Activated CD4-positive, alpha-beta T cell treated with anti-CD3 and anti-CD28 coated beads for 36 hours (primary cell): ENCODE measurements around the gene NTM. TPM values are rescaled to one million over a fixed set of nuclear protein-coding genes. Genes with fewer than 3 reads are reported as not detected.

Experiments used
- ATAC-seq: fragments of 200-7000 bp; cut with Tn5 transposase; one replicate; pipeline ENCODE4 v1.10.0; 2021; ENCODE audit warnings: mild to moderate bottlenecking, moderate library complexity
- CTCF ChIA-PET: fragments of 350-600 bp; sonication (Branson Sonifier 250); formaldehyde crosslinking; loops from one replicate; lab custom pipeline; 2021; ENCODE audit warnings: antibody characterized with exemption; lab: Charles Lee
- POLR2A ChIA-PET: fragments of 350-600 bp; sonication (Branson Sonifier 250); formaldehyde crosslinking; loops from one replicate; lab custom pipeline; 2021; ENCODE audit warnings: antibody characterized with exemption, inconsistent platforms; lab: Charles Lee
- DNase-seq: peaks from one replicate; pipeline ENCODE4 v3.0.0-alpha.2; 2020
- H3K27ac Mint-ChIP-seq: one replicate; pipeline ENCODE4 v1.8.0; 2021; ENCODE audit warnings: mixed read lengths
- H3K27me3 Mint-ChIP-seq: one replicate; pipeline ENCODE4 v1.8.0; 2021; ENCODE audit warnings: mixed read lengths
- H3K36me3 Mint-ChIP-seq: one replicate; pipeline ENCODE4 v1.8.0; 2021; ENCODE audit warnings: low read depth, mixed read lengths
- H3K4me1 Mint-ChIP-seq: one replicate; pipeline ENCODE4 v1.8.0; 2021; ENCODE audit warnings: mixed read lengths
- H3K4me3 Mint-ChIP-seq: one replicate; pipeline ENCODE4 v1.8.0; 2021; ENCODE audit warnings: mild to moderate bottlenecking, moderate library complexity, mixed read lengths
- H3K9me3 Mint-ChIP-seq: one replicate; pipeline ENCODE4 v1.8.0; 2021; ENCODE audit warnings: low read depth, mixed read lengths
- intact Hi-C, 2 experiments: fragments of 100-400 bp; cut with DNase I in 1 of 2; cut with micrococcal nuclease in 1 of 2; formaldehyde crosslinking; loops; one replicate each; pipeline versions ENCODE4 v1.14.2 to v1.15.1; 2022 to 2024; cut with DNase I, micrococcal nuclease
- total RNA-seq, 2 experiments: library from RNA; stranded (reverse); gene quantifications; one replicate each; pipeline ENCODE4 v1.2.3, GENCODE V29; 2021

The NTM gene
- total RNA-seq, 2 experiments from 2014 or later = not detected

DNA sequence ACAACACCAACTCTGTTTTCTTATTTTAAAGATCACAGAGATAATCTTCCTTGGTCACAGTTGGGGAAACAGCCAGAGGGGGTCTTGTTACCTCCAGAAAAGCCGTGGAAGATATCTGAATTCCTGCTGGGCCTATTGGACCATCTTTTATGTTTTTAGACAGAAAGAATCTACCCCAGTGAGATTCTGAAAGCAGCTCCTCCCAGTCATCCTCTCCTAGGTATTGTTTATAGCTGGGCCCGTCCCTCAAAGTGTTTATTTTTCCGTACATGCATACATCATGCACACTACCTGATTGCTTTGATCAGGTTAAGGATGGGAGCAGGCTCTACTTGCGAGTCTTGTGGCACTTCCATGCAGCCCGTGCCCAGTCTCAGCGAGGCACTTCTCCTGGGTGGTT, 742.4 kb downstream of the NTM start:
- peaks cover 2% of the 10 kb centered on the region for H3K9me3 Mint-ChIP-seq
- DNase-seq (no peak), ATAC-seq (no peak)
- ChIA-PET POLR2A (no interaction called here), CTCF (no interaction called here)
- H3K36me3 Mint-ChIP-seq = no peaks in the 10 kb centered on the region
- H3K4me3 Mint-ChIP-seq = no peak overlapping the region
- no peak overlapping the region for H3K27ac Mint-ChIP-seq
- H3K4me1 Mint-ChIP-seq = no peaks in the 10 kb centered on the region
- no peaks in the 10 kb centered on the region for H3K27me3 Mint-ChIP-seq
- intact Hi-C loops = no loop called here

DNA sequence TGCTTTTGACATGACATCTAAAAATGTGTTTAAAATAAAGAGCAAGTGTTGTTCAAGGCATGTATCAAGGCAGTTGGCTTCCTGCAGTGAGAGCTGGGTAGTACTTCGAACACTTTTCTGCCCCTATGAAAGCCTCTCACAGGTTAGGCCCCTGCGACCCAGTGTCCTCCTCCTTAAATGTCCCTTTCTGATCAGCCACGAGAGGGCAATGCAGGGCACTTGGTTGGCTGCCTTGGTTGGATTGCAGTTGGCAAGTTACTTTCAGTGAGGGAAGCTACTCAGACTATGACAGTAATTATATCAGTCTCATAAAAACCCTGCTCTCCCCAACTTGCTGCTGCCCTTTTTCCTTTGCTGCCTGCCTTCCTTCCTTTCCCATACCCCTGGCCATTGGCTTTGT, 743.8 kb downstream of the NTM start:
- H3K9me3 Mint-ChIP-seq = no peaks in the 10 kb centered on the region
- H3K36me3 Mint-ChIP-seq = no peaks in the 10 kb centered on the region
- CTCF ChIA-PET = interaction anchor here (0.6 to 1.1 kb wide), 5 partner anchors 133 to 827 kb away, joined by 3 to 4 read pairs (median 3); no protein-coding TSS in a partner anchor

DNA sequence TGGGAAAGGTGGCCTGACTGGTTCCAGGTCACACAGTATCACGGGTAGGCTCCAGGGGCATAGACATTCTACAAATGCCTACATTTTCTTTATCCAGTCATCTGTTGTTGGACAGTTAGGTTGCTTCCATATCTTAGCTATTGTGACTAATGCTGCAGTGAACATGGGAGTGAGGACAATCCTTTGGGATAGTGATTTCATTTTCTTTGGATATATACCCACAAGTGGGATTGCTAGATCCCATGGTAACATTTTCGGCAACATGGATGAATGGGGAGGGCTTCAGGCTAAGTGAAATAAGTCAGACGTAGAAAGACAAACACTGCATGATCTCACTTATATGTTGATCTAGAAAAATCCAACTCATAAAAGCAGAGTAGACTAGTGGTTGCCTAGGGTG, 744.3 kb downstream of the NTM start:
- POLR2A ChIA-PET = no interaction called here
- H3K27ac Mint-ChIP-seq = no peak overlapping the region
- no peaks in the 10 kb centered on the region for H3K9me3 Mint-ChIP-seq
- H3K36me3 Mint-ChIP-seq = no peaks in the 10 kb centered on the region
- H3K27me3 Mint-ChIP-seq = no peaks in the 10 kb centered on the region
- DNase-seq (no peak), ATAC-seq (no peak)
- CTCF ChIA-PET = interaction anchor here (0.7 kb wide), 1 partner anchor 427 kb away, joined by 3 read pairs; no protein-coding TSS in a partner anchor
- intact Hi-C loops = no loop called here
- H3K4me1 Mint-ChIP-seq = no peaks in the 10 kb centered on the region
- H3K4me3 Mint-ChIP-seq = no peak overlapping the region

More for the DNA sequence above, 743.8 kb downstream of the NTM start:
- DNase-seq = peak; percentile 10
- Mint-ChIP-seq H3K4me3 (no peak overlapping the region), H3K27ac (no peak overlapping the region), H3K27me3 (no peaks in the 10 kb centered on the region), H3K4me1 (no peaks in the 10 kb centered on the region)
- no peak for ATAC-seq
- intact Hi-C loops = no loop called here
- POLR2A ChIA-PET = no interaction called here

DNA sequence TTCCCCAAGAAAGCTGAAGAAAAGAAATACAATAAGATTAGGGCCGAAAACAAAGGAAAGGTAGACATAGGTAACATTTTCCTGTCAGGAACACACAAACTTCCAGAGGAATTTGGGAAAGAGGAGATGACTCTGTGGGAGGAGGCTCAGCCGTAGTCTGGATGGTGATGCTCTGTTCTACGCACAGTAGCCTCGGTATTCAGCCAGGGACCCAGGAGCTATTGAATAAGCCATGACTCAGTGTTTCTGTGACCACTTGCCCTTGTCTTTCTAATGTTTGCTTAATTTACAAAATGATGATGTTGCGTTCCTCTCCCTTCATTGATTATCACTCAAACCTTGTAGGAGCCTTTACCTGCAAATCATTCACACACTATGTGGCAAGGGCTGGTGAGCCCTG, 745.0 kb downstream of the NTM start:
- H3K4me3 Mint-ChIP-seq = no peak overlapping the region
- H3K9me3 Mint-ChIP-seq = no peaks in the 10 kb centered on the region
- no peaks in the 10 kb centered on the region for H3K4me1 Mint-ChIP-seq
- no peaks in the 10 kb centered on the region for H3K27me3 Mint-ChIP-seq
- no peak for ATAC-seq
- ChIA-PET CTCF (no interaction called here), POLR2A (no interaction called here)
- no peak overlapping the region for H3K27ac Mint-ChIP-seq
- H3K36me3 Mint-ChIP-seq = no peaks in the 10 kb centered on the region
- intact Hi-C loops = no loop called here
- DNase-seq = no peak

DNA sequence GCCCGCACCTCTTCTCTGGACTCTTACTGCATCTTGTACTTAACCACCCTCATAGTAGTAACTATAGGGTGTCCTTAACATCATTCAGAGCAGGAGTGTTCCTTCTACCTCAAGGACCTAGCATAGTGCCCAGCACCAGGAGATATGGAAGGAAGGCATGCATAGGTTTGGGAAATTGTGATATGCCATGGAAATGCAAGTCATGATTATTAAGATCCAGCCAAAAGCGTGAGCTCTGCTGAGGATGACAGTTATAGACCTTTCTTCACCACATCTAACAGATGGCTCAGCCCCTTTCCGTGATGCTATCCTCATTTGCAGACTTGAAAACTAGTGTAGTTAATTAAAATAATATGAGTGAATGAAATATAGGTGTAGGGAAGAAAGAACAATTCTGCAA, 746.1 kb downstream of the NTM start:
- DNase-seq (no peak), ATAC-seq (no peak)
- H3K27ac Mint-ChIP-seq = no peak overlapping the region
- intact Hi-C loops = no loop called here
- no peaks in the 10 kb centered on the region for H3K27me3 Mint-ChIP-seq
- no peaks in the 10 kb centered on the region for H3K4me1 Mint-ChIP-seq
- H3K36me3 Mint-ChIP-seq = no peaks in the 10 kb centered on the region
- H3K4me3 Mint-ChIP-seq = no peak overlapping the region
- POLR2A ChIA-PET = no interaction called here
- no peaks in the 10 kb centered on the region for H3K9me3 Mint-ChIP-seq
- CTCF ChIA-PET = no interaction called here

DNA sequence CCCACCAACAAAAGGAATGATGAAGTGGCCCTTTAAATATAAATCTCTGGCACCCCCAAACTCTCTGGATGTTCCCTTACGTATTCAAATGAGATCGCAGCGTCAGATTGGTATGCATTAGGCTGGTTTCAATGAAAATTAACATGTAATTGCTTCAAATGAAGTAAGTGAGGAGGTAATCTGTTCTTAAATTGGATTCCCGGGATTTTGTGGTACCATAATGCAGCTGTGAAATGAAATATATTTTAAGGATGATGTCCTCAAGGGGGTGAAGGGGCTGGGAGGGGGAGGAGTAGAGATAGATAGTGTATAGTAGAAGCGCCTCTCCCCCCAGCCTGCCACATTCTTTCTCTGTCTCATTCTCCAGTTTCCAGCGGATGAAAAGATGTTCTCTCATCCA, 748.2 kb downstream of the NTM start:
- no peaks in the 10 kb centered on the region for H3K9me3 Mint-ChIP-seq
- H3K4me3 Mint-ChIP-seq = no peak overlapping the region
- ChIA-PET CTCF (no interaction called here), POLR2A (no interaction called here)
- H3K36me3 Mint-ChIP-seq = no peaks in the 10 kb centered on the region
- intact Hi-C loops = no loop called here
- no peak overlapping the region for H3K27ac Mint-ChIP-seq
- no peaks in the 10 kb centered on the region for H3K27me3 Mint-ChIP-seq
- ATAC-seq = no peak
- DNase-seq = no peak
- H3K4me1 Mint-ChIP-seq = no peaks in the 10 kb centered on the region

DNA sequence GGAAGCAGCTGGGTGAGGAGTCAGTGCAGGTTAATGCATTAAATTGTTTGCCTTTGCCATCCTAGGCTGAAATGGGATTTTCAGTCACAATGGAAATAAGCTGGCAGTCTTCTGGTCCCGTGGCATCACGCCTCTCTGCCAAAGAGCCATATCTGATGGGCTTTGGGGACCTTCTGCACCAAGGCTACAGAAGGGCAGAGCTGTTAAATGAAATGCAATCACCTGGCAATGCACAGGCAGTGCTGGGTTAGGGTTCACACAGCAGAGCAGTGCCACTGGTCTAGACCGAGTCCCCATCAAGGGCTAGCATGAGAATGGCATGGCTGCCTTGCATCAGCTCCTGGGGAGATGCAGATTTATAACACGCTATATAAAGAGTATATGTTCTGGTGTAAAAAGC, 749.2 kb downstream of the NTM start:
- no peak for ATAC-seq
- intact Hi-C loops = no loop called here
- ChIA-PET CTCF (interaction anchor here (0.7 kb wide), 1 partner anchor 22 kb away, joined by 3 read pairs; no protein-coding TSS in a partner anchor), POLR2A (no interaction called here)
- H3K9me3 Mint-ChIP-seq = no peaks in the 10 kb centered on the region
- H3K4me3 Mint-ChIP-seq = no peak overlapping the region
- no peak for DNase-seq
- no peaks in the 10 kb centered on the region for H3K36me3 Mint-ChIP-seq
- H3K27me3 Mint-ChIP-seq = no peaks in the 10 kb centered on the region
- no peak overlapping the region for H3K27ac Mint-ChIP-seq
- no peaks in the 10 kb centered on the region for H3K4me1 Mint-ChIP-seq

DNA sequence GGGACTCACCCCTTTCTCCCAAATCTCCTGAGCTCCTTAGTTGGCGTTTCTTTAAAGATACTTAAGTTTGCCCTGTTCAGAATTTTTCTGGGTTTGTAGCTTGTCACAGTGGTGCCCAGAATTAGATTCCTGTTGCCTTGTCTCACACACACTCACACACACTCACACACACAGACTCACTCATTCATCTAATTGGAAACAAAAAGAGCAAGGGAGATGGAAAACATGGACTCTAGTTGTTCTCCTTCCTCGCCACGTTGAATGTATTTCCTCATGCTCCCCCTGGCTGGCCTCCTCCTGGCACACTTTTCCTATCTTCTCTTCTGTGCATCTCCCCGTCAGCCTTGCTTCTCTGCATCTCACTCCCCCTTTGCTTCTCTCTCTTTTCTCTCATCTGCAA, 752.3 kb downstream of the NTM start:
- DNase-seq (no peak), ATAC-seq (no peak)
- no peaks in the 10 kb centered on the region for H3K4me1 Mint-ChIP-seq
- H3K4me3 Mint-ChIP-seq = no peak overlapping the region
- H3K36me3 Mint-ChIP-seq = no peaks in the 10 kb centered on the region
- H3K27me3 Mint-ChIP-seq = no peaks in the 10 kb centered on the region
- H3K27ac Mint-ChIP-seq = no peak overlapping the region
- H3K9me3 Mint-ChIP-seq = no peaks in the 10 kb centered on the region
- ChIA-PET POLR2A (no interaction called here), CTCF (no interaction called here)
- intact Hi-C loops = no loop called here

DNA sequence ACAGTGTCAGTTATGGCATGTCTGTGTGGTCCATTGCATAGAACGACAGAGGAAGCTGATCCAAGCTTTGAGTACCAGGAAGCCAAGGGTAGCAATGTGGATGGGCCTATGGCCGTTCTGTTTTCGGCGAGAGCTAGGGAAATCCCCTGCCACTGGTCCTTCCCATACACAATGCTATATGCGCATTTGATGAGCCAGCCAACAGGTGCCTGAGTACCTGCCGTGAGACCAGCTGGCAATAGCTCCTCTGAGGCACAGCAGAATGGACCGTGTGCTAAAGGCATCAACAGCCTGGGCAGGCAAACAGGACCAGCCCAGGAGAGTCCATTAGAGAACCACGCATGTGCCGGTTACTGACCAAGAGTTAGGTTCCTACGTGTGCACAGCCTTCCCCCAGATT, 753.0 kb downstream of the NTM start:
- Mint-ChIP-seq H3K9me3 (no peaks in the 10 kb centered on the region), H3K36me3 (no peaks in the 10 kb centered on the region), H3K27me3 (no peaks in the 10 kb centered on the region), H3K27ac (no peak overlapping the region), H3K4me1 (no peaks in the 10 kb centered on the region), H3K4me3 (no peak overlapping the region)
- ATAC-seq = no peak
- DNase-seq = no peak
- intact Hi-C loops = no loop called here
- POLR2A ChIA-PET = no interaction called here
- CTCF ChIA-PET = no interaction called here

DNA sequence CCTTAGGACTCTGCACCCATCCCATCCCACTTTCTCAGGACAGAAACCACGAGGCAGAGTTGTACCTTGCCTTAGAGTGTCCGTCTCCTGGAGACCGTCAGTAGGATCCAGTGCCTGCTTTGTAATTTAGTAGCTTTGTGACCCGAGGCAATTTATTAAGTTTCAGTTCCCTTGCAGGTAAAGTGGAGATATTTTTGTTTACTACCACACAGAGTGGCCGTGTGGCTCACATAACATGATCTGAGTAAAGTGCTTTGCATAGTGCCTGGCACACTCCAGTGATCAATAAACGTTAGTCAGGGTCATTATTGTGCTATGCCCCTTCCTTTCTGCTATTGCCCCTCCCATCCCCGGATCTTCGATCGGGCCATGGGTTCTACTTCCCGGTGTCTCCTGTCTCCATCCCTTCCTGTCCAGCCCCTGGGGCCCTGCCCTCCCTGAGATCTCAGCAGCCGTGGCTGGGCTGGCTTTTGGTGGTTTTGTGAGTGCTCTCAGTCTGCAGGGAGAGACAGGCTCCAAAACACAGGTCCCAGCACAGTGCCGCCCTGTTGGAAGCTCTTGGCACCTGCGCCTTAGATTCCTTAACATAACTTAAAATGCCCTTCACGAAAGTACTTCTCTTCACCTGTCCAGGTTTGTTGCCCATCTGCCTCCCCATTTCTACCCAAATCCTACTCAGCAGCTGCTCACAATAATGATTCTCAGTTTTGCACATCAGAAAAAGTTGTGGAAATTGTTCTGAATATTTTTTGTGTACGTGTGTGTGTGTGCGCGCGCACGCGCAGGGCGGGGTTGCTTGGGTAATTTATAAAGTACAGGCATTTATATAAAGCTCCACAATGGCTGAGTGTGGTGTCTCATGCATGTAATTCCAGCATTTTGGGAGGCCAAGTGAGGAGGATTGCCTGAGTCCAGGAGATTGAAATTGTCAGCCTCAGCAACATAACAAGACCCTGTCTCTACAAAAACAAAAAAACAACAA, 753.7 kb downstream of the NTM start:
- CTCF ChIA-PET = no interaction called here
- POLR2A ChIA-PET = no interaction called here
- ATAC-seq (no peak), DNase-seq (no peak)
- Mint-ChIP-seq H3K4me3 (no peak overlapping the region), H3K27ac (no peak overlapping the region), H3K9me3 (no peaks in the 10 kb centered on the region), H3K4me1 (no peaks in the 10 kb centered on the region), H3K27me3 (no peaks in the 10 kb centered on the region), H3K36me3 (no peaks in the 10 kb centered on the region)
- intact Hi-C loops = no loop called here

DNA sequence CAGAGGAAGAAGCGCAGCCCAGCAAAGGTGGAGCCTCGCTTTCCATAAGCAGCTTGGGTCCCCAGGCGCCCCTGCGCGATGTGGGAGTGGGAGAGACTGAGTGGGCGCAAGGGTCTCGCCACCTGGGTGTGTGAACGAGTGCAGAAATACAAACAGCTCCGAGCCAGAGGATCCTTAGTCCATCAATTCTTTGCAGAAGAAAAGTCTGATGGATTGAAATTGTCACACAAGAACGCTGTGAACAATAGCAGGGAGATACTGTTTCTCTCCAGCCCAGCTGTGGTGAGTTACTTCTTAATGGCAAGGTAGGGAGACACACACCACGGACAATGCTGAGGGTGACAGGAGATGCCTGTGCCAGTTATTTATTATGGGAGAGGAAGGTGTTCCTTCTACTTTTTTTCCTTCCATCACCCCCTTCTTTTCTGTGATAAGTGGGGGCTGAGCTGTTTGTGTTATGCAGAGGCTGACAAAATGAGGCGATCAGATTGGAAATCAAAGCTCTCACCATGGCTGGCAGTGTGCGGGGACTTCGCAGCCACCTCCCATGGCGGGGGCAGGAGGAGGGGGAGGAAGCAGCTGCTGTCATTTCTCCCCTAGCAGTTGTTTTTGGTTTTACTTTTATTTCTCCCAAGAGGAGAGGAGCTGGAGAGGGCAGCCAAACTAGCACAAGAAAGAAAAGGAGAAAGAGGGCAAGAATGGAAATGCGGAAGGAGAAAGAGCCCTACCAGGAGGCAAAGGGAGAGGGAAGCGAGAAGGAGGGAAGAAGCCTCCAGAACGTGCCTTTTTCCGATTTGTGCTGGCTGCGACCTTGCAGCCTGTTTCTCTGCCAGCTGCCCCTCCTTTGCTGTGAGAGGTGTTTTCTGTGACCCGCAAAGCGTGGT, 755.8 kb downstream of the NTM start:
- Mint-ChIP-seq H3K4me3 (no peak overlapping the region), H3K9me3 (no peaks in the 10 kb centered on the region), H3K36me3 (no peaks in the 10 kb centered on the region), H3K27ac (no peak overlapping the region), H3K27me3 (no peaks in the 10 kb centered on the region), H3K4me1 (no peaks in the 10 kb centered on the region)
- ChIA-PET CTCF (interaction anchor here (1.7 kb wide), 1 partner anchor 378 kb away, joined by 5 read pairs; no protein-coding TSS in a partner anchor), POLR2A (interaction anchor here (0.7 kb wide), 1 partner anchor 1123 kb away, joined by 3 read pairs; no protein-coding TSS in a partner anchor)
- DNase-seq (peak; percentile 22), ATAC-seq (no peak)
- intact Hi-C loops = loop anchor here in 1 of 2 experiments (2.0 kb wide), 1 partner anchor 377 kb away; no protein-coding TSS in a partner anchor
